Myocyte (in vitro differentiated cells): Measurements from ENCODE around the gene NECAP2. TPM values are rescaled to one million over a fixed set of nuclear protein-coding genes. Genes with fewer than 3 reads are reported as not detected.

Source experiments
- DNase-seq: peaks from one replicate; pipeline ENCODE4 v3.0.0-alpha.2; 2012; ENCODE audit warnings: low read depth
- polyA plus RNA-seq: library from polyadenylated mRNA; unstranded; fragments of >200 nt; gene quantifications from one replicate; pipeline ENCODE4 v1.2.1, GENCODE V29; 2012; ENCODE audit warnings: missing spikeins
- total RNA-seq: library from RNA; depleted of rRNA; stranded (reverse); fragments of >200 nt; gene quantifications from 2 replicates; pipeline ENCODE4 v1.2.3, GENCODE V29; 2014

The NECAP2 gene, protein sequence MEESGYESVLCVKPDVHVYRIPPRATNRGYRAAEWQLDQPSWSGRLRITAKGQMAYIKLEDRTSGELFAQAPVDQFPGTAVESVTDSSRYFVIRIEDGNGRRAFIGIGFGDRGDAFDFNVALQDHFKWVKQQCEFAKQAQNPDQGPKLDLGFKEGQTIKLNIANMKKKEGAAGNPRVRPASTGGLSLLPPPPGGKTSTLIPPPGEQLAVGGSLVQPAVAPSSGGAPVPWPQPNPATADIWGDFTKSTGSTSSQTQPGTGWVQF
- 21.4 and 26.5 TPM in 2 replicates for total RNA-seq
- polyA plus RNA-seq: 50.7 TPM

DNA sequence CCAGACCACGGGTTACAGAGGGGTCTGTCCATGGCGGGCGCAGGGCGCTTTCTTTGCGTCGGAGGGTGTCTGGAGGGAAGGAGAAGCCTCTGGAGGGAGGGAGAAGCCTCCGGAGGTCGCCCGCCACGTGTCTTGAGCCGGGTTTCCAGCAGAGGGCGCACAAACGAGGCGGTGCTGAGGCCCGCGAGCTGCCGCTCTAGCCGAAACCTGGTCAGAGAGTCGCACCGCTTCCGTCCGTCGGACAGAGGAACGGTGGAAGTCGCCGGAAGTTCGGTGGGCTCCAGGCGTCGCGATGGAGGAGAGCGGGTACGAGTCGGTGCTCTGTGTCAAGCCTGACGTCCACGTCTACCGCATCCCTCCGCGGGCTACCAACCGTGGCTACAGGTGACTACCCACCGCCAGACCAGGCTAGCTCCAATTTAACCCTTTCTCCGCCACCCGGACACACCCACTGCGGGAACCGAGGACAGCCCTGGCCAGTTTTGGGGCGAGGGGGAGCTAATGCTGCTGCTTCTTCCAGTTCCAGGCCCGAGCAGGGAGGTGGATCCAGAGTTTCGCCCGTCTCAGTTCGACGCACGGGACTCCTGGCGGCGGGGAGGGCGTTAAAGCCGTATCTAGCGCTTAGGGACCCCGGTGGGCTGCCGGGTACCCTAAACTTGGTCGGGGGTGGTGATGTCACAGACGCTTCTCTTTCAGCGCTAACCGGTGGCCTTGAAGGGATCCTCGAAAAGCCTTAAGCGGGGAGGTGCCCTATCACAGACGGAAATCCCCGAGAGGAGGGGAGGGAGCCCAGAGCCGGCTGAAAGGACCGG, at the start of gene NECAP2:
TSS of gene NECAP2 (plus strand) at position 255 of the 812 bp plus-strand sequence. CDS start at position 293, 38 bp downstream.
- peak; percentile 93 for DNase-seq

- DNase-seq: peak; percentile 96
Observed at GRCh38 chr1:16391411-16391810, 49.1 kb upstream of the NECAP2 start.

GRCh38 chr1:16392740-16393569, 47.6 kb upstream of the NECAP2 start:
- no peak for DNase-seq

GRCh38 chr1:16393570-16394521, 46.7 kb upstream of the NECAP2 start:
- no peak for DNase-seq

GRCh38 chr1:16394977-16395376, 45.5 kb upstream of the NECAP2 start:
- DNase-seq: no peak

- peak; percentile 92 for DNase-seq
Observed at GRCh38 chr1:16396591-16396990, 43.9 kb upstream of the NECAP2 start.

DNA sequence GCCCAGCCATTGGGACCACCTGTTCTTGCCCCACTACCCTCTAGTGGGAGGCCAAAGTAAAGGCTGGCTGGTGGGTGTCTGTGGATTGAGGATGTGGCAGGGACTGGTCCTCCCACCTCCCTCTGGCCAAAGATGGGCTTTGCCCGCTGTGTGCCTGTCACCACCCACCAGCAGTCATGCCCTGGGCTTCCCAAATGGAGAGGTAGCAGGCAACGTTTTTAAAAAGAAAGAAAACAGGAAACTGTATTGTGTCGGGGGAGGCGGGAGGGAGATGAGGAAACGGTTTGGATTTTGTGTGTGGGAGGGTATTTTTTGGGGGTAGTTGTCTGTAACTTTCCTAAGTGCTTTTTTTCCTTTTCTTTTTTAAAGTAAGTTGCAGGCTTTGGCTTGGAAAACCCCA, 43.4 kb upstream of the NECAP2 start:
- no peak for DNase-seq

GRCh38 chr1:16398371-16398953, 42.1 kb upstream of the NECAP2 start:
- peak; percentile 93 for DNase-seq

- no peak for DNase-seq
Observed at GRCh38 chr1:16402742-16403141, 37.8 kb upstream of the NECAP2 start.

DNA sequence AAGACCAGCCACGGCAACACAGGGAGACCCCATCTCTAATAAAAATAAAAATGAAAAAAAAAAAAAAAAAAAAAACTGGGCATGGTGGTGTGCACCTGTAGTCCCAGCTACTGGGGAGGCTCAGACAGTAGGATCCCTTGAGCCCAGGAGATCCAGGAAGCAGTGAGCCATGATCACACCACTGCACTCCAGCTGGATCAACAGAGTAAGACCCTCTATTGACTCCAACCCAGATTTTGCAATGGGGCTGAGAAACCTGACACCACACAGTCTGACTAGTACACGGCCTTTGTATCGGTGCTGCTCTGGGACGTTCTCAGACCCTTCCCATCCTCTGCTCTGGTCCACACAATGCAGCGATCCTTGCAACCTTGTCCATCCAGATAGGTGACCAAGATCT, 35.1 kb upstream of the NECAP2 start:
- DNase-seq: no peak

DNA sequence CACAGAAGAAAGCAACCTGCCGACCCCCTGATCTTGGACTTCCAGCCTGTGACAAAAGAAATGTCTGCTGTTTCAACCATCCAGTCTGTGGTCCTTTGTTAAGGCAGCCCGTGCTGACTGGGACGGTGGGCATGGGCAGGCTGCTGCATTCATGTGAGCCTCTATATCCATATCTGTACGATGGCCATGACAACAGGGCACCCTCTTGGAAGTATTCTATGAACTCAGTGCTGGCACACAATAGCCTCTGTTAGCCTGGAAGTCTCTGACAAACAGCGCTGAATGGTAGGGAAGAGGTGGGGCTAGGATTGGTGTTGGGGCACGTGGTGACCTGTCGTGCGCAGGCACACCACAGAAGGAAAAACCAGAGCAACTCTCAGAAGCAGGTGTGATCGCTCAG, 33.7 kb upstream of the NECAP2 start:
- DNase-seq: no peak

DNA sequence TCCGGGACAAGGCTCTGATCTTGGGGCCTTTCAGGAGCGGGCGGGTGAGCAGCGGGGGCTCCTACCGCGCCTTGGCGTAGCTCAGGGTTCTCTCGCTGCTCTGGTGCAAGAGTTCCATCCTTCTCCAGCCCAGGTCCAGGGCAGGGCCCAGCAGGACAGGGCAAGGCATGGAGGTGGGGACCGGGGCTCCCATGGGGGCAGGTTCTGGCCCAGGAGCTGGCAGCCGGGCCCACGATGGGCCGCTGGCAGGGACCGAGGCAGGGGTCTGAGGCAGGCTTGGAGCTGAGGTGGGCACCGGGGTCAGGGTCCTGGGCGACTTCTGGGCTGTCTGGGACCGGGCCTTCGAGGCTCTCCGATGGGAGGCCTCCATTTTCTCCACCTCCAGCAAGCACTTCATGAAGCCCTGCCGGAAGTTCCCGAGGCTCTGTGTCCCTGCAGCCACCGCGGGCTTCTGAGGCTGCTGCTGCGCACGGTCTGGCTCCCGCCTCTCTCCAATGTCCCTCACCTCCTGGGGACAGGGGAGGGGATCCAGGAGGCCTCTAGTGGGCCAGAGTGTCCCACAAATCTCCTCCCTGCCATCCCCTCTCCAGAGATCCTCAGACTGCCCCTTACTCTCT, 30.9 kb upstream of the NECAP2 start:
- no peak for DNase-seq

- no peak for DNase-seq
Observed at GRCh38 chr1:16410803-16411202, 29.7 kb upstream of the NECAP2 start.

DNA sequence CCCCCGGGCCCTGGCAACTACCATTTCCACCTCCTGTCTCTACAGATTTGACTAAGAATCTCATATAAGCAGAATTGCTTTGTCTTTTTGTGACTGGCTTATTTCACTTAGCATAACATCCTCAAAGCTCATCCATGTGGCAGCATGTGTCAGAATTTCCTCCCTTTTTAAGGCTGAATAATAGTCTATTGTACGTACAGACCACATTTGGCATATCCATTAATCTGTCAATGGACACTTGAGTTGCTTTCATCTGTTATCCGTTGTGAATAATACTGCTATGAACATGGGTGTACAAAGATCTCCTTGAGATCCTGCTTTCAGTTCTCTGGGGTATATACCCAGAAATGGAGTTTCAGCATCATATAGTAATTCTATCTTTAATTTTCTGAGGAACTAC, 27.3 kb upstream of the NECAP2 start:
- no peak for DNase-seq

- DNase-seq: no peak
Observed at GRCh38 chr1:16418823-16419425, 21.6 kb upstream of the NECAP2 start.

GRCh38 chr1:16420424-16421118, 20.0 kb upstream of the NECAP2 start:
- DNase-seq: no peak

DNA sequence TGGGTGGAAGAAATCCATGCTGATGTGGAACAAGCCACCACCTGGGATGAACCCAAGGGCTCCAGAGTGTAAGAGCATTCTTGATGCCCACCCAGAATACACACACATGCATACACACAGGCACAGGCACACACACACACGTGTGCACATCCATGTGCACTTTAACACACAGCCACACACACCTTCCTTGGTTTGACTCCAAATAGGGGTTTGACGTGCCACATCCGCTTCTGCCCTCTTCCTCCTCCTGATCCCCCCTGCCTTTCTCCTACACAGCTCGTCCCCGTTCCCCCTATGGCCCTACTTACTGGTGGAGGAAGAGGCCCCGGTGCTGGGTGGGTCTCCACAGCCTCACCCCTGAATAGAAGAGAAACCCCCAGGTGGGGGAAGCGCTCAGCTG, 19.3 kb upstream of the NECAP2 start:
- no peak for DNase-seq

DNA sequence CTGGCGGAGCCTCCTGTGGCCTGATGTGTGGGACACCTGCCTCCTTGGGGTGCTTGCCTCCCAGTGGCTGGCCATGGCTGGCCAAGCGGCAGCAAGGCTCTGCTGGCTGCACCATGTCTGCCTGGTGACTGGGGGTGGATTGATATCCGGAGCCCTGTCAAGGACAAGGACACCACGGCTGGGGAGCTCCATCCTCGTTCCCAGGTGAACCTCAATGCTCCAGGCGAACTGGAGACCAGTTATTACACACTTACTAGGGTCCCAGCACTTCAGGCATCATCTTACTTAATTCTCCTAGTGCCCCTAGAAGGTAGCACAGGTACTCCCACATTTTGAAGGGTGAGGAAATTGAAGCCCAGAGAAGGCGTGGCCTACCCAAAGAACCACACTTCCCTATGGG, 18.5 kb upstream of the NECAP2 start:
- no peak for DNase-seq
